Vagina (tissue), 2 donors: ENCODE results near the gene ZEB2. TPM values are rescaled to one million over a fixed set of nuclear protein-coding genes. Genes with fewer than 3 reads are reported as not detected.

Experiments
- DNase-seq, 2 donors: peaks; one replicate each; pipeline ENCODE4 v3.0.0-alpha.2; 2017; ENCODE audit errors: extremely low spot score in 2 of 2
- H3K27ac ChIP-seq: fragments of 200-600 bp; sonication (generic); one replicate; pipeline ENCODE4 v1.5.1; 2019
- H3K27me3 ChIP-seq: fragments of 200-600 bp; sonication (generic); one replicate; pipeline ENCODE4 v1.5.1; 2019
- H3K36me3 ChIP-seq, 2 donors: fragments of 200-600 bp; sonication (generic); one replicate each; pipeline ENCODE4 v1.5.1; 2017 to 2019
- H3K4me1 ChIP-seq: fragments of 200-600 bp; sonication (generic); one replicate; pipeline ENCODE4 v1.5.1; 2019
- H3K4me3 ChIP-seq, 2 donors: fragments of 200-600 bp; sonication (generic); 1 replicate in 1 of 2; 2 replicates in 1 of 2; pipeline ENCODE4 v1.5.1; 2016 to 2019
- H3K9me3 ChIP-seq: fragments of 200-600 bp; sonication (generic); one replicate; pipeline ENCODE4 v1.5.1; 2019
- POLR2A ChIP-seq, 2 donors: fragments of 450-650 bp; IDR thresholded peaks; one replicate each; pipeline ENCODE4 v1.6.1; 2017; ENCODE audit warnings: antibody characterized with exemption in 2 of 2, mild to moderate bottlenecking in 2 of 2, moderate library complexity in 2 of 2
- POLR2AphosphoS5 ChIP-seq, 2 donors: sonication (generic); formaldehyde crosslinking; IDR thresholded peaks; one replicate each; pipeline ENCODE4 v1.9.0; 2017; ENCODE audit warnings: antibody characterized with exemption in 2 of 2, mild to moderate bottlenecking in 2 of 2, low read depth in 1 of 2; ENCODE audit not compliant: insufficient read depth in 1 of 2
- intact Hi-C: fragments of 100-400 bp; cut with DNase I; formaldehyde crosslinking; loops from one replicate; pipeline ENCODE4 v1.15.1; 2023
- total RNA-seq: library from RNA; depleted of rRNA; stranded (reverse); fragments of >200 nt; gene quantifications from one replicate; pipeline ENCODE4 v1.2.3, GENCODE V29; 2016
- TF ChIP-seq, protein P1 (sequence below), 3 experiments: fragments of 450-650 bp in 2 of 3; fragments of 200-600 bp in 1 of 3; sonication (generic) in 1 of 3; IDR thresholded peaks; one replicate each; pipeline ENCODE4 v1.5.1; 2017 to 2019; ENCODE audit warnings: antibody characterized with exemption in 3 of 3, mild to moderate bottlenecking in 2 of 3, moderate library complexity in 2 of 3

The ZEB2 gene
- total RNA-seq, 1 donor from 2014 or later = 63.6 TPM

DNA sequence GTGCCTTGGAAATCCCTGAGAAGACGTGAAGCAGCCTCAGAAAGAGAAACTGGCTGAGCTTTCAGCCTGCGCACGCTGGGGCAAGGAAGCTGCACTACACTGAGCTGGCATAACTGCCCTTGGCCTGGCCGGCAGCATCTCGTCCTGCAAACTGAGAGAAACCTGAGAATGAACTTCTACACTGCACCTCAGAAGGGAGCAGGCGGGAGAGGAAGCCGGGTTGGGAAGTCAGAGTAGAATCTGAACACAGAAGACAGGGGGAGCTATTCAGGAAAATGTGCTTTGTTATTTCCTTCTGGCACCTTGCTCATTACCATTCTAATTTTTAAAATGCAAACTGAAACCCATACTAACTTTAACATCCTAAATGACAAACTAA, 70.9 kb downstream of the ZEB2 start:
- Histone ChIP-seq H3K4me3 (no peak overlapping the region), H3K9me3 (no peaks in the 10 kb centered on the region), H3K27me3 (no peaks in the 10 kb centered on the region), H3K4me1 (peaks cover 82% of the 10 kb centered on the region), H3K27ac (peak overlapping the region; percentile 65), H3K36me3 (no peaks in the 10 kb centered on the region)
- no peak for DNase-seq
- TF ChIP-seq POLR2A (IDR thresholded peaks at IDR 0.05) (no peak), POLR2AphosphoS5 (IDR thresholded peaks at IDR 0.05; ENCODE audit: insufficient read depth in 1 of 2, low read depth in 1 of 2) (no peak)
- TF ChIP-seq, protein P1, sequence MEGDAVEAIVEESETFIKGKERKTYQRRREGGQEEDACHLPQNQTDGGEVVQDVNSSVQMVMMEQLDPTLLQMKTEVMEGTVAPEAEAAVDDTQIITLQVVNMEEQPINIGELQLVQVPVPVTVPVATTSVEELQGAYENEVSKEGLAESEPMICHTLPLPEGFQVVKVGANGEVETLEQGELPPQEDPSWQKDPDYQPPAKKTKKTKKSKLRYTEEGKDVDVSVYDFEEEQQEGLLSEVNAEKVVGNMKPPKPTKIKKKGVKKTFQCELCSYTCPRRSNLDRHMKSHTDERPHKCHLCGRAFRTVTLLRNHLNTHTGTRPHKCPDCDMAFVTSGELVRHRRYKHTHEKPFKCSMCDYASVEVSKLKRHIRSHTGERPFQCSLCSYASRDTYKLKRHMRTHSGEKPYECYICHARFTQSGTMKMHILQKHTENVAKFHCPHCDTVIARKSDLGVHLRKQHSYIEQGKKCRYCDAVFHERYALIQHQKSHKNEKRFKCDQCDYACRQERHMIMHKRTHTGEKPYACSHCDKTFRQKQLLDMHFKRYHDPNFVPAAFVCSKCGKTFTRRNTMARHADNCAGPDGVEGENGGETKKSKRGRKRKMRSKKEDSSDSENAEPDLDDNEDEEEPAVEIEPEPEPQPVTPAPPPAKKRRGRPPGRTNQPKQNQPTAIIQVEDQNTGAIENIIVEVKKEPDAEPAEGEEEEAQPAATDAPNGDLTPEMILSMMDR (IDR thresholded peaks at IDR 0.05) = no peak
- intact Hi-C loops = no loop called here

- H3K36me3 ChIP-seq = no peaks in the 10 kb centered on the region
- no peaks in the 10 kb centered on the region for H3K27me3 ChIP-seq
- DNase-seq = no peak
- H3K4me1 ChIP-seq = peaks cover 78% of the 10 kb centered on the region
- no peak overlapping the region for H3K4me3 ChIP-seq
- H3K9me3 ChIP-seq = no peaks in the 10 kb centered on the region
- TF ChIP-seq POLR2AphosphoS5 (IDR thresholded peaks at IDR 0.05; ENCODE audit: insufficient read depth in 1 of 2, low read depth in 1 of 2) (no peak), POLR2A (IDR thresholded peaks at IDR 0.05) (no peak)
- TF ChIP-seq, protein P1 (IDR thresholded peaks at IDR 0.05) = no peak
- peak overlapping the region; percentile 65 for H3K27ac ChIP-seq
- intact Hi-C loops = no loop called here
These were observed 71.4 kb downstream of the ZEB2 start for GRCh38 chr2:144448389-144449027.

DNA sequence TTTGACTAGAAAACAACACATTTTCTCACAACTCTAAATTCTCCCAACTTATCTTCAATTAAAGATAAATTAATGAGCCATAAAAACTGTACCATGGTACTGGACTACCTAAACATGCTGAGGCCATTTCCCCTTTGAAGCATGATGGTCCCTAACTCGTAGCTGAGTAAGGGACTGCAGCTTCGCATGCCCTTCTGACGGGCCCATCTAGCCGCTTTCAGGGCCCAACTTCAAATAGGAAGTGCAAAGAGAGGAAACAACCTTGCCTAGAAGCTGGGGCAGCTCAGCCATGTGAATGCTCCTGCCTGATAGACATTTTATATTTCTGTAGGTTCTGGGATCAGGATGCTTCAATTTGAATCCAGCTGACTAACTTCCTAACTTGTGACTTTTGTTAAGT, 72.4 kb downstream of the ZEB2 start:
- H3K9me3 ChIP-seq = no peaks in the 10 kb centered on the region
- no peak overlapping the region for H3K27ac ChIP-seq
- H3K36me3 ChIP-seq = no peaks in the 10 kb centered on the region
- H3K4me1 ChIP-seq = peaks cover 68% of the 10 kb centered on the region
- intact Hi-C loops = no loop called here
- no peaks in the 10 kb centered on the region for H3K27me3 ChIP-seq
- H3K4me3 ChIP-seq = no peak overlapping the region
- DNase-seq = no peak
- no peak for TF ChIP-seq POLR2AphosphoS5 (IDR thresholded peaks at IDR 0.05; ENCODE audit: insufficient read depth in 1 of 2, low read depth in 1 of 2)
- TF ChIP-seq, protein P1 (IDR thresholded peaks at IDR 0.05) = no peak
- TF ChIP-seq POLR2A (IDR thresholded peaks at IDR 0.05) = no peak

DNA sequence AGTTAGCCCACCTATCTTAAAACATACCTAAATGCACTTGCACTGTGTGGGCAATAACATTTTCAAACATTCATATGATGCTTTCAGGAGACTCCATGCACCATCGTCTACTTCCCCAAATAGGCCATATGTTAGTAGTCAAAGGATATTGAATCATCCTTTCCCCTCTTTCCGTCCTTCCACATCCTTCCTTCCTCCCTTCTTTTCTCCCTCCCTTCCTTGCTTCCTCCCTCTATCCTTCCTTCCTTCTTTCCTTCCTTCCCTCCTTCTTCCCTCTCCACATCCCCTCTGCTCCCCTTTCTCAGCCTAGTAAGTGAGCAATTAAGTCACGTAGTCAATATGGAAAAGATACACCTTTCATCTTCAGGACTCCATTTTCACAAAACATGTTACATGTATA, 73.8 kb downstream of the ZEB2 start:
- no peak overlapping the region for H3K27ac ChIP-seq
- DNase-seq = no peak
- no peaks in the 10 kb centered on the region for H3K36me3 ChIP-seq
- H3K9me3 ChIP-seq = no peaks in the 10 kb centered on the region
- intact Hi-C loops = no loop called here
- H3K27me3 ChIP-seq = no peaks in the 10 kb centered on the region
- H3K4me3 ChIP-seq = no peak overlapping the region
- H3K4me1 ChIP-seq = peaks cover 59% of the 10 kb centered on the region
- TF ChIP-seq, protein P1 (IDR thresholded peaks at IDR 0.05) = no peak
- TF ChIP-seq POLR2A (IDR thresholded peaks at IDR 0.05) (no peak), POLR2AphosphoS5 (IDR thresholded peaks at IDR 0.05; ENCODE audit: insufficient read depth in 1 of 2, low read depth in 1 of 2) (no peak)

DNA sequence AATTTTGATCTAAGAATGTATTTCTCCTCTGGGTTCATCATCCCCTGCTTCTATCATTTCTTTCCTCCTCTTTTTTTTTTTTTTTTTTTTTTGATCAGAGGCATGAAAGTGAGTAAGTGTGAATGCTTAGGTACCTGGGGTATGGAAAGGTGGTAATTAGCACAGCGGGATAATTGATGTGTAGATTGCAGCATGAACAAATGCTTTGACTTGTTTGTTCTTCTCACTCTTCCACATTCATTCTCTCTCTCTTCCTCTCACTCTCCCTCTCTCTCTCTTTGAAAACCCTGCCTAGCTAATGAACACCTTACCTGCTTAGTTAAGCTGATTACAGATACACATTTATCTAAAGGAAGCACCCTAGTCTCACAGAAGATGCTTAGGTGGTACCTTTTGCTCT, 74.7 kb downstream of the ZEB2 start:
- peaks cover 57% of the 10 kb centered on the region for H3K4me1 ChIP-seq
- H3K27me3 ChIP-seq = no peaks in the 10 kb centered on the region
- H3K9me3 ChIP-seq = no peaks in the 10 kb centered on the region
- no peak overlapping the region for H3K27ac ChIP-seq
- no peak overlapping the region for H3K4me3 ChIP-seq
- DNase-seq = no peak
- intact Hi-C loops = no loop called here
- no peaks in the 10 kb centered on the region for H3K36me3 ChIP-seq
- TF ChIP-seq, protein P1 (IDR thresholded peaks at IDR 0.05) = no peak
- no peak for TF ChIP-seq POLR2A (IDR thresholded peaks at IDR 0.05)
- TF ChIP-seq POLR2AphosphoS5 (IDR thresholded peaks at IDR 0.05; ENCODE audit: insufficient read depth in 1 of 2, low read depth in 1 of 2) = no peak
